KBM-7 (cell line): Measurements from ENCODE around the gene LCN10.
"Not testable (repeated sequence)": the region's sequence is repeated elsewhere in the genome, so short reads cannot be mapped to it uniquely, and the experiment has no call there.

Experiments used
- DNase-seq: peaks from one replicate; pipeline ENCODE4 v3.0.0-alpha.2; 2015
- in situ Hi-C: fragments of 300-500 bp; cut with MboI; formaldehyde crosslinking; loops from 2 replicates; pipeline ENCODE4 v1.14.3; 2020; ENCODE audit warnings: low sequenced_read_pairs, low pct_unique_long_range_greater_than_20kb, mixed read lengths

Gene LCN10

DNA sequence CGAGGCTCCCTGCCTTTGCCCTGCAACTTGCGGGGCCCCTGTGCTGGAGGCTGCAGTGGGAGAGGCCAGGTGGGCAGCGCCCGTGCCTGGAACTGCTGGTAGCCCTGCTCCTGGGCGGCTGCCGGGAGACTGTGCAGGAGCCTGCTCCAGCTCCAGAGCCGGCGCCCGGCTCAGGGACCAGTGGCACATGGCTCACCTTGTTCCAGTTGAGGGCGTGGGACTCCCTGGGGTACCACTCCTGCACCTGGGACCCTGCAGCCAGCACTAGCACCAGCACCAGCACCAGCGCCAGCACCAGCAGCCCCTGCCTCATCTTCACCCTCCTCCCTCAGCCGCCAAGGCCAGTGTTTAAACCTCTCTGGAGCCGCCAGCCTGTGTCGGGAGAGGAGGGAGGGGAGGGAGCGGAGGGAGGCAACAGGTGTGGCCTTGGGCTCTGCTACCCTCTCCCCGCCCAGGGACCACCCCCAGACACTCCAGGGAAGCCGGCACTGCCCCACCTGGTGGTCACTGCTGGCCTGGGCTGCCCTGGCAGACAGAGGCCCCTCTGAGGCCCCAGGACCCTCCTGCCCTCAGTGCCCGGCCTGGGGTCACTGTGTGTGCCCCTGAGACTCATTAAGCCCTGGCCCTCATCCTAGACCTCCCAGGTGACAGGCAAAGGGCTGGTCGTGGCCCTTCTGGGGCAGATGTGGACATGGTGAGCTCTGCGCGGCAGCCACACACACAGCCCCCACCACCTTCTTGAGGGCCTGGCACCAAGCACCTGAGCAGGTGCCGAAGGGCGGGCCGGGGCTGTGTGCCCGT, at the start of gene LCN10:
LCN10 (minus strand) TSS at position 350 of the 801 bp plus-strand sequence; CDS start at position 313, 37 bp downstream.
- DNase-seq, result no peak
- in situ Hi-C loops, result no loop called here

DNA sequence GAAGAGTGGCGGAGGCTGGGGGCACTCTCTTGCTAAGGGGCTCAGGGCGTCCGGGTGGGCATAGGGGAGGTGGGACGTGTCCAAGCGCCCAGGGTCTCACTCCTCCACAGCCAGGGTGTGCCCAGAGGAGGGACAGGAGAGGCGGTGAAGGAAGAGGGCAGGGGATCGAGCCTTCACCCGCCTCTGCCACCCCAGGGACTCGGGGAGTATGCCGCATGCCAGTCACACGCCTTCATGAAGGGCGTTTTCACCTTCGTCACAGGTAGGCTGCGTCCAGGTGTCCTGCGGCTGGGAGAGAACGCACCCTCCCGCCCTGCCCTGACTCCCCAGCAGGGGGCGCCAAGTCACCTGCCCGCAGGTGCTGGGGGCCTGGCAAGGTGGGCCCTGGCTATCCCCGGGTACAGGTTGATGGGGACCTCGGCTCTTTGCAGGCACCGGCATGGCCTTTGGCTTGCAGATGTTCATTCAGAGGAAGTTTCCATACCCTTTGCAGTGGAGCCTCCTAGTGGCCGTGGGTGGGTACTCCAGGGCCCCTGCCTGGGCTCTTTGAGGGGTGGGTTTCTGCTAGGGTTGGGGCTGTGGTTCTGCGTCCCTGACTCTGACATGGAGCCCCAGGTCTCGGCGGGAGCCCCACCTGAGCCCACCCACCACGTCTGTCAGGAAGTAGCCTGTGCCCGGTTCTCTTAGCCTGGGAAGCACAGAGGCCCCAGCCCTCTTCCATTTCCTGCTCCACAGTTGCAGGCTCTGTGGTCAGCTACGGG, 49.0 kb upstream of the LCN10 start:
- DNase-seq, result peak; percentile 72
- in situ Hi-C loops, result no loop called here

GRCh38 chr9:136790640-136791515, 48.1 kb upstream of the LCN10 start, which contains the start of gene TMEM141:
TMEM141 (plus strand) TSS chr9:136791344; CDS start chr9:136791371, 27 bp downstream.
- peak; percentile 98 for DNase-seq
- in situ Hi-C loops, result no loop called here

- DNase-seq, result no peak
- in situ Hi-C loops, result no loop called here
These were observed 46.8 kb upstream of the LCN10 start for GRCh38 chr9:136789523-136789937.

DNA sequence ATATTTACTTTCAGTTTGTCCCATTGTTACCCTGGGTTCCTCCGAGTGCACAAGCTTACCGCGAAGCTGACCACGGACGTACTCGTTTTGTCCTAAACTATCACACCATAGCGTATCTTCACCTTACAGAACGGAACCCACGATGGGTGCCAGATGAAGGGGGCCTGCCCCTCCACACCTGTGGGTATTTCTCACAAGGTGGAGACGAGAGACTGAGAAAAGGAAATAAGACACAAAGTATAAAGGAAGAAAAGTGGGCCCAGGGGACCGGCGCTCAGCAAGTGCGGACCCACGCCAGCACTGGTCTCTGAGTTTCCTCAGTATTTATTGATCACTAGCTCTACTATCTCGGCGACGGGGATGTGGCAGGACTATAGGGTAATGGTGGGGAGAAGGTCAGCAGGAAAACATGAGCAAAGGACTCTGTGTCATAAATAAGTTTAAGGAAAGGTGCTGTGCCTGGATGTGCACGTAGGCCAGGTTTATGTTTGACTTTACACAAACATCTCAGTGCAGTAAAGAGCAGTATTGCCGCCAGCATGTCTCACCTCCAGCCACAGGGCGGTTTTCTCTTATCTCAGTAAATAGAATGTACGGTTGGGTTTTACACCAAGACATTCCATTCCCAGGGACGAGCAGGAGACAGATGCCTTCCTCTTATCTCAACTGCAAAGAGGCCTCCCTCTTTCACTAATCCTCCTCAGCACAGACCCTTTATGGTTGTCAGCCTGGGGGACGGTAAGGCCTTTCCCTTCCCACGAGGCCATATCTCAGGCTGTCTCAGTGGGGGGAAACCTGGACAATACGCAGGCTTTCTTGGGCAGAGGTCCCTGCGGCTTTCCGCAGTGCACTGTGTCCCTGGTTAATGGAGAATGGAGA, 46.1 kb upstream of the LCN10 start:
- DNase-seq, in situ Hi-C loops: not testable (repeated sequence)

DNA sequence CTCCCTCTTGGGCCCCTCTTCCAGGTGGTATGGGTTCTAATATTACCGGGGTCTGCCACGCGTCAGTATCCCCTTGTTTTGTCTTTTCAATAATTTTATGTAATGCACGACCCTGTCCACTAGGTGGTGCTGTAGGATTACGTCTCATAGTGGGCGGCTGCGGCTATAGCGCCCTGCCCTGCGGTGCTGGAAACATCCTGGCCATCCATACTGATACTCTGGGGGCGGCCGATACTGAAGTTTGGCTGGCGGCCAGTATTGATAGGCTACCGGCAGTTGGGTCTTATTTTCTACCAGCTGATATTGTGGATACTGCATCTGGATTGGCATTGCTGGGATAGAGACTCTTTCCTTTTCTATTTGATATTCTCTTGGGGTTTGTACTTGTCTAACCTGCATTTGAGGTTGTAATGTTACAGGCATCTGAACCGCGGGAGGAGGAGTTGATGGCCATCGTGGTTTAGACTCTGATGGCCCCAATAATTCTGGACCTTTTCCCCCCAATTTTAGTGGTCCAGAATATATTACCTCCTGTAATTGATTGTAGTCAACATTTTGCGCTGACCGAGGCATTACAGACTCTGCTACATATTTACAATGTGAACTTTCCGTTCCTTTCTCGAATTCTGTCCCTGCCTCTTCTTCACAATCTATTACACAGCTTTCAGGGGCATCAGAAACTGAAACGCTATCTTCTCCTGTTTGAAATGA, 45.1 kb upstream of the LCN10 start:
- peak; percentile 80 for DNase-seq
- in situ Hi-C loops, result no loop called here

DNA sequence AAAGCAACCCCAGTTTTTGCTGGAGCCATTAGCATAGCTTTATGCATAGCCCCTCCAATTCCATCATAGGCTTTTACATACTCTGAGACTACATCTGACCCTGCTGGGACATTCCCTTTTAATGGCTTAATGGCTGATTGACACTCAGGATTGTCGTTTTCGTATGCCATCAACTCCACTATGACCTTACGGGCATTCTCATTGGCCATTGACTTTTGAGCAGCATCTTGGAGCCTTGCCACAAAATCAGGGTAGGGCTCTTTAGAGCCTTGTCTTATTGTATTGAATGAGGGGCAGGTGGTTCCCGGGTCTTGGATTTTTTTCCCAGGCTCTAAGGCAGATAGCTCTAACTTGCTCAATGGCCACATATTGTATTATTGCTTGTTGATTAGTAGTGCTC, 44.2 kb upstream of the LCN10 start:
- DNase-seq, in situ Hi-C loops: not testable (repeated sequence)

DNA sequence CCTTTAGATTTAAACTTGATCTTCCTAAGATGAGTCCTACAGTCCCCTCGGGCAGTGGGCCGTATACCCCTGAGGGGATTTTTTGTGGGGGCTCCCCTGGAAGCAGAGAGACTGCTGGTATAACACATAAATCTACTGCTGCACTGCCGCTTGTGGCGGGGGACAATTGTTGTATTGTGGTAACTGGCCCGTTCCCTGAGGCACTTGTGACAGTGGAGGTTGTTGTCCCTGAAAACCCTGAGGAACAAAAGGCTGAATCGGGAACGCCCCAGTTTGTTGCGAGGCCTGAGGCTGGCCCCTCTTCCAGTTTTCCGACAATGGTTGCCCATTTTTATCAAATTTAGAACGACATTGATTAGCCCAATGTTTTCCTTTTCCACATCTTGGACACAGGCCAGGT, 43.7 kb upstream of the LCN10 start:
- in situ Hi-C loops, result no loop called here
- no peak for DNase-seq

DNA sequence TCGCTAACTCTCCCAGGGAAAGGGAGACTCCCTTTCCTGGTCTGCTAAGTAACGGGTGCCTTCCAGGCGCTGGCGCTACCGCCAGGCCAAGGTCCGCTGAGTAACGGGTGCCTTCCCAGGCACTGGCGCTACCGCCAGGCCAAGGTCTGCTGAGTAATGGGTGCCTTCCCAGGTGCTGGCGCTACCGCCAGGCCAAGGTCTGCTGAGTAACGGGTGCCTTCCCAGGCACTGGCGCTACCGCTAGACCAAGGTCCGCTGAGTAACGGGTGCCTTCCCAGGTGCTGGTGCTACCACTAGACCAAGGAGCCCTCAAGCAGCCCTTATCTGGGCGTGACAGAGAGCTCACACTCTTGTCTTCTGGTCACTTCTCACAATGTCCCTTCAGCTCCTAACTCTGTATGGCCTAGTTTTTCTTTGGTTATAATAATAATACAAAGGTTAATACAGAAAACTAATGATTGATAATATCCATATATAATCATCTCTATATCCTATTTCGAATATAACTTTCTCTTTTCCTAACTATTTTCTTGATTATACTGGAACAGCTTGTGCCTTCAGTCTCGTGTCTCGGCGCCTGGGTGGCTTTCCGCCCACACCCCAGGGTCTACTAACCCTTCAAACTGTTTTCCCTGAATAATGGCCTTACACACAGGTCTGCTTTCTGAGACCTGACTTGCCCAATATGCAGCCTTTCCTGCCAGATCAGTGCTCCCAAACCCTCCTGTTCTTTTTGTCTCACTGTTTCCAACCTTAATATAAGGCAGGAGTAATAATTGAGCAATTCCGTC, 43.0 kb upstream of the LCN10 start:
- in situ Hi-C loops, DNase-seq: not testable (repeated sequence)

DNA sequence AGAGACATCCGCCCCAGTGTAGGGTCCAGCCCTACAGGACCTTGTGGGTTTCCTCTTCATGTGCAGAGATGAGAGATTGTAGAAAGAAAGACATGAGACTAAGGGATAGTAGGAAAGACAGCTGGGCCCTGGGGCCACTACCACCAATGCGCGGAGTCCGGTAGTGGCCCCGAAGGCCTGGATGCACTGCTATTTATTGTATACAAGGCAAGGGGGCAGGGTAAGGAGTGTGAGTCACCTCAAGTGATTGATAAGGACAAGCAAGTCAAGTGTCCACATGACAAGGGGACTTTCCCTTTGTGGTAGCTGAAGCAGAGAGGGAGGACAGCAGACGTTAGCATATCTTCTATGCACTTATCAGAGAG, 42.2 kb upstream of the LCN10 start:
- DNase-seq, result no peak
- in situ Hi-C loops, result no loop called here

GRCh38 chr9:136784249-136784996, 41.7 kb upstream of the LCN10 start:
- in situ Hi-C loops, result no loop called here
- peak; percentile 54 for DNase-seq

- in situ Hi-C loops, result no loop called here
- DNase-seq, result no peak
These were observed 39.7 kb upstream of the LCN10 start for GRCh38 chr9:136782452-136782851.

- in situ Hi-C loops, result no loop called here
- DNase-seq, result no peak
These were observed 37.1 kb upstream of the LCN10 start for GRCh38 chr9:136779808-136780207.

DNA sequence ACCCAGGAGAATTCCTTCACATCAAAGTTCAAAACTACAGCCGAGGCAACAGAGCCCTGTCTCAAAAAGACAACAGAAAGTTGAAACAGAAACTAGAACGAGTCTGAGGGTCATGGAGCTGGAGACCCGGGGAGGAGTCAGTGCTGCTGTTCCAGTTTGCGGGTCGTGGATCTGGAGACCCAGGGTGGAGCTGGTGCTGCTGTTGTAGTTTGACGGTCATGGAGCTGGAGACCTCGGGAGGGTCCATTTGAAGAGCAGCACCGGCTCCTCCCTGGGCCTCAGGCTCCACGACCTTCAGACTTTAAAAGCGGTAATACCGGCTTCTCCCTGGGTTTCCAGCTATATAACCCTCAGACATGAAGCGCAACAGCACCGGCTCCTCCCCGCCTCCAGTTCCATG, 34.6 kb upstream of the LCN10 start:
- in situ Hi-C loops, result no loop called here
- no peak for DNase-seq

DNA sequence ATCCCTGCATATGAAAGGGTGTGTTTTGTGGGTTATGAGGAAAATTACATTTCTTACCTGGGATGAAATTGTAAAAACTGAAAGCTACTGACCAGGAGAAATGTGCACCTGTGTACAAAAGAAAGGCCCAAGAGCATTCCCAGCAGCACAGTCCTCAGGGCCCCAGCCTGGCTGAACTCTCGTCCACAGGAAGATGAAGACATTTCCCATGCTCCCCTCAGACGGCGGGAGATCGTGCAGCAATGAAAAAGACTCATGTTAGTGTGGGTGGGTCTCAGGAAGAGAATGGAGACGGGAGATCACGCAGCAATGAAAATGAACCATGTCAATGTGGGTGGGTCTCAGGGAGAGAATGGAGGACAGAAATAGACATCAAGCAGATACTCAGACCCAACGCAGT, 34.2 kb upstream of the LCN10 start:
- in situ Hi-C loops, result no loop called here
- DNase-seq, result no peak

DNA sequence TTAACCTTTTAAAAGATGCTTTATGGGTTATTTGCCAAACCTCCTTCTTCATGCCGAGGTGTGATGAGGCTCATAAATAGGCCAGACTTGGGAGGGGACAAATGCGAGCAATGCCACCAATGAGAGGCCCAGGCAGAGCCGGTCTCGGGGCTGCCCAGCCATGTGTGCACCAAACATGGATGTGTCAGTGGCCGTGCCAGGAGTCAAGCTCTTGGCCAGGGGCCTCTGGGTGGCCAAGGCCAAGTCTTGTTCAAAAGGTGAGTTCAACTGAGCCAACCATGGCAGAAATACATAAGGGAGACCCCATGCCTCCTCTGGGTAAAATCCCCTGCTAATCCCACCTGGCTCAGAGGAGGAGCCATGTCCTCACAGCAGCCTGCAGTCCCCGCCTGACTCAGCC, 32.5 kb upstream of the LCN10 start:
- in situ Hi-C loops, result no loop called here
- no peak for DNase-seq
